ENCODE results near the gene RPS6KA5.

RPS6KA5 gene

DNA sequence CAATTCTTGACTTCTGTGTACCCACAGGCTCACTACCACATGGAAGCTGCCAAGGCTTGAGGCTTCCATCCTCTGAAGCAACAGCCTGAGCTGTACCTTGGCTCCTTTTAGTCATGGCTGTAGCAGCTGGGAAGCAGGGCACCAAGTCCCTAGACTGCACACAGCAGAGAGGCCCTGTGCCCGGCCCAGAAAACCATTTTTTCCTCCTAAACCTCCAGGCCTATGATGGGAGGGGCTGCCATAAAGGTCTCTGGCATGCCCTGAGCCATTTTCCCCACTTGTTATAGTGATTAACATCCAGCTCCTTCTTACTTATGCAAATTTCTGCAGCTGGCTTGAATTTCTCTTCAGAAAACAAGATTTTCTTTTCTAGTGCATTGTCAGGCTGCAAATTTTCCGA is 121.8 kb downstream of the RPS6KA5 start:
- DNase-seq (ENCODE audit: low read depth), result no peak

GRCh38 chr14:90936757-90937440 is 123.5 kb downstream of the RPS6KA5 start:
- DNase-seq (ENCODE audit: low read depth), result no peak

DNA sequence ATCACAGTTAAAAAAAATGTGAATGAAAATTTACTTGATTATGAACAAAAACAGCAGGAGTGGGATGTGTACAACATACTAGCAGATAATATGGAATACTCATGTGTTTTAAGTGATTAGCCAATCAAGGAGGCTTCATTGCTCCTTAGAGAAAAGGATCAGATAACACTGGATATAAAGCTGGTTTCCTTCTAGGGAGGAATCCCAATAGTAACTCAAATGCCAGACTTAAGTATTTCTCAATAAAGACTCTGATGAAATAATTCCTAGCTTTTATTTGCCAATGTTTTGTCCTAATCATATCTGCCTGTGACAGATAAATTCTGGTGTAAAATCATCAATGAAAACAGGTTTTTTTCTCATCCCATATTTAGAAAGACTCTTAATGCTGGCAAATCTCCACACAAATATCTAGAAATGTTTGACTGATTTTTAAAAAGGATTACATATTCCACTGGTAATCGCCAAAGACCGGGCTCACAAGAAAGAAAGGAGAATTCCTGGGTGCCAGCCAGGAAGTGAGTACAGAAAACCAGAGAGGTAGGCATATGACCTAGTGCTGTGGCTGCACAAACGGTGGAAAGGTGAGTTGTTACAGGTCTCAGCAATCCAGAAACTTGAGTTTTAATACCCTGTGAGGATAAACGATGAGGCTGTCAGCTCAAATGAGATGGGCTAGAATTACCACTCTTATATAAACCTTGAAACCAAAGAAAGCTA is 135.7 kb downstream of the RPS6KA5 start:
- DNase-seq (ENCODE audit: low read depth), result no peak

DNA sequence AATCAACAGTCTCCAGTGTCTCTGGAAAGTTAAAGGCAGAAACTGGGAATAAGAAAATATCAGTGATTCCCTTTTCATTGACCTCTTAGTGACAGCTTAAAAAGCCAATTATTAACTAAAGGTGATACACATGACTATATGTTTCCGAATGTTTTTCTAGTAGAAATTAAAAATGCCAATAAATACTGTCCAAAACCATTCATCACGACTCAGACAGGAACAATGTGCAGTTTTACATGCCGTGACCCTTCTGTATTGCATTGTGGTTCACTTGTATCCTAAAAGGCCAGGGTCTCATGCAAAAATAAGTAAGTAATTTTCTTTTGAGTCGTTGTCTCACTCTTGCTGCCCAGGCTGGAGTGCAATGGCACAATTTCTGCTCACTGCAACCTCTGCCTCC is 138.3 kb downstream of the RPS6KA5 start:
- no peak for DNase-seq (ENCODE audit: low read depth)

GRCh38 chr14:90911121-90911520 is 149.3 kb downstream of the RPS6KA5 start:
- DNase-seq (ENCODE audit: low read depth), result no peak

- DNase-seq (ENCODE audit: low read depth), result no peak
Observed at GRCh38 chr14:90907178-90907577, 153.3 kb downstream of the RPS6KA5 start.

DNA sequence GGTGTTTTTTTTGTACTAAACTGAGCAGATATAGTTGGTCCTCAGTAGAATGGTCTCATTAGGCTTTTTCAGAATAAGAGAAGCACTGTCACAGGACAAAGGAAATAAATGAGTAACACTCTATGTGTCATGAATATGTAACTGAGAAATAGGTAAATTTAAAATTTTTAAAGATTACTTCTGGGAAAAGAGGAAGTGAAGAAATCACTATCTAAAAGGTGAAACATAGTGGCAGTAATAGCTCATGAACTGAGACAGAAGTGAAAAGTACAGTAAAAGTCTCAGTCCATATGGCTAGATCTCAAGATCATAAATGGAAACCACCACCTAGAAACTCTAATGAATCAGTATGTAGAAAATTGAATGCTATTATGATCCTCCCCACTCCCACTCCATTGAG is 154.9 kb downstream of the RPS6KA5 start:
- DNase-seq (ENCODE audit: low read depth), result no peak

DNA sequence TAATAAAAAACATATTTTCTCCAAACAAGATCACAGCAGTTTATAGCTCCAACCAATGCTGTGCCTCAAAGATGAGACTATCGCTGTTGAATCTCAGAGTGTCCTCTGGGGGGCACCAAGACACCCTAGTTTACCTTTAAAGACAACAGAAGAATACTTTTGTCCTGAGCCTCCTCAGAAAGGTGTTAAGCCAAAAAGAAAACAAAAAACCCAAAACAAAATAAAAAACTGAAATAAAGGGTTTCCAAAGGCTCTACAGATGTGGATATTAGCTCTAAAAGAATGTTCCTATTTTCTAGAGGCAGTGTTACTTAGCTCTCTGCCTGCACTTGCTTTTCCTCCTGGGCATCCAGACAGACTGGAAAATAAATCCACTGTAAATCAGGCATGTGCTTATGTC is 157.3 kb downstream of the RPS6KA5 start:
- peak; percentile 7 for DNase-seq (ENCODE audit: low read depth)

- DNase-seq (ENCODE audit: low read depth), result no peak
Observed at GRCh38 chr14:90900476-90901083, 159.9 kb downstream of the RPS6KA5 start.

DNA sequence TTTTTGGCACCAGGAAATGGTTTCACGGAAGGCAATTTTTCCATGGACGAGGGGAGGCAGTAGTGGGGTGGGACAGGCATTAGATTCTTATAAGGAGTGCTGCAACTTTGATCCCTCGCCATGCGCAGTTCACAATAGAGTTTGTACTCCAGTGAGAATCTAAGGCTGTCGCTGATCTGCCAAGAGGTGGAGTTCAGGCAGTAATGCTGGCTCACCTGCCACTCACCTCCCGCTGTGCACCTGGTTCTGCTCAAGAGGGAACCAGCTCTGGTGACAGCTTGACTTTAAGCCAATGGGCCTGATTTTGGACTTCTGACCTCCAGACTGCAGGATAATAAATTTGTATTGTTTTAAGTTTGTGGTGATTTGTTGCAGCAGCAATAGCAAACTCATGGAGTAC is 163.4 kb downstream of the RPS6KA5 start:
- no peak for DNase-seq (ENCODE audit: low read depth)

DNA sequence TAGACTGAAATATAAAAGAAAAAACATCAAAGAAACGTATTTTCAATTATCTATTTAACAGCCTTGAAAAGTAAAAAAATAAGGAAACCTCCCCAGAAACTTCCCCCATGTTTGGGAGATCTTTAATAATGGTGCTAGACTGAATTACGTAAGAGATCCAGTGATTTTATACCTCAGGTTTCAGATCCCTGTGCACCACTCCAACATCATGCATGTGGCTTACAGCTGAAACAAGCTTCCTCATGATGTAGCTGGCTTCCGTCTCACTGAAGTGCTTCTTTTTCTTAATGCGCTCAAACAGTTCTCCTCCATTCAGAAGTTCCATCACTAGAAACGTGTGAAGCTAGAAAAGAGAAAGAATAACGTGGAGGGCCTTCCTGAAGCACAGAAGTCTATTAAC is 166.2 kb downstream of the RPS6KA5 start:
- DNase-seq (ENCODE audit: low read depth), result no peak

DNA sequence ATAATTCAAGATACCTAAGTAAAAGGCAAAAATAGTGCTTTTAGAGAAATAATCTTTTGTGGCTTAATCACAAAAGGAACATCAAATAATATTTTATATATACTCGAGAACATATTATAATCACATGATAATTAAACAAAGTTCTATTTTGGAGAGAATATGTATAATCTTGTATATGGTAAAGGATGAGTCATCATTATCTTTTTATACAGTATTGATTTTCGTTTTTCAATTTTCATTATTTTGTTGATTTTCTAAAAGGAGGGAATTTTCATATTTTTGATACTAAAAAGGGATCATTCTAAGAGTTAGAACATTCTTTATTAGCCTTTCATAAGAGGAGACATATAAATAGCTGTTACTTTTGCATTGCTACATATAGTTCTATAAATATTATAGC is 166.9 kb downstream of the RPS6KA5 start:
- no peak for DNase-seq (ENCODE audit: low read depth)

DNA sequence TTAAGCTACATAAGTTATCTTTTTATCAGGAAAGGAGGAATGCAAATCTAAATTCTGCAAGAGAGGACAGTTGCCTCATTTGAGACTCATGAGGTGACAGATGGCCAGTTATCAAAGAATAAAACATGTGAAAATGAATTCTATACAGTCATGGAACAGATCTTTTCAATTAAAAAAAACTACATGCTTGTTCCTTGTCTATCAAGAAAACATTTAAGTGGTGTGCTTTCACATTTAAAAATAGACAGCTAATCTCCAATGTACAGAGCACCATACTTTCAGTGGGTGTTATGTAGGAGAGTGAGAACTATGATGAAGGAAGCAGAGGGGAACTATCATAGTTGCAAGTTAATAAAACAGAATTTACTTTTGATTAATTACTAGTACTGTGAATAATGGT is 167.5 kb downstream of the RPS6KA5 start:
- DNase-seq (ENCODE audit: low read depth), result no peak

- no peak for DNase-seq (ENCODE audit: low read depth)
Observed at GRCh38 chr14:90891326-90891725, 169.1 kb downstream of the RPS6KA5 start.

GRCh38 chr14:90890322-90891020 is 170.0 kb downstream of the RPS6KA5 start:
- DNase-seq (ENCODE audit: low read depth), result no peak

- DNase-seq (ENCODE audit: low read depth), result no peak
Observed at GRCh38 chr14:90886297-90886815, 174.1 kb downstream of the RPS6KA5 start.

GRCh38 chr14:90883782-90884181 is 176.7 kb downstream of the RPS6KA5 start:
- no peak for DNase-seq (ENCODE audit: low read depth)

- no peak for DNase-seq (ENCODE audit: low read depth)
Observed at GRCh38 chr14:90883197-90883596, 177.2 kb downstream of the RPS6KA5 start.

- no peak for DNase-seq (ENCODE audit: low read depth)
Observed at GRCh38 chr14:90880282-90880681, 180.2 kb downstream of the RPS6KA5 start.

- DNase-seq (ENCODE audit: low read depth), result no peak
Observed at GRCh38 chr14:90874599-90874998, 185.8 kb downstream of the RPS6KA5 start.

DNA sequence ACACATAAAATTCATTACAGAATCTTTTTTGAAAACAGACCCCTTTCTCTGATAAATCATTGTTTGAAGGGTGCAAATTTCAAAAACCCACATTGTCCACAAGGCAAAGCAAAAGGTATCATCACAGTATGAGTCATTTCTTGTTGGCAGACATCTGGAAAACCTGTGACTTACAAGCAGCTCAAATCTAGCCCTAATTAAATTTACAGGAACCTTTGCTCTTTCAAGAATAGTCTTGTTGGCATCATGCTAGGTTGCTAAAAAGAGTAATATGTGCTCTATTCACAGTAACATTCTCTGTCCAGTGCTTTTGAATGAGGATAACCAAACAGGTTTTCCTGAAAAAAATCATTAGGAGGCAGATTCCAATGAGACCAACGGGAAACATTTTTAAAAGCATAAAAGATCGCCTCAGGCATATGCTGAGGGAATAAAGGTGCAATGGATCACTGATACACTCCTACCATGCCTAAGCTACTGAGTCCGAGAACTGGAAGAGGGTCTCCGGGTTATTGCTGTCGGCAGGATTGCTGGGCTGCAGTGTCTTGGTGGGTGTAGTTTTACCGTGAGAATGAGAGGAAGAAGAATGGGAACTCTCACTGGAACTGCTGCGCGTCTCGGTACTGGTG is 188.7 kb downstream of the RPS6KA5 start:
- DNase-seq (ENCODE audit: low read depth), result no peak

DNA sequence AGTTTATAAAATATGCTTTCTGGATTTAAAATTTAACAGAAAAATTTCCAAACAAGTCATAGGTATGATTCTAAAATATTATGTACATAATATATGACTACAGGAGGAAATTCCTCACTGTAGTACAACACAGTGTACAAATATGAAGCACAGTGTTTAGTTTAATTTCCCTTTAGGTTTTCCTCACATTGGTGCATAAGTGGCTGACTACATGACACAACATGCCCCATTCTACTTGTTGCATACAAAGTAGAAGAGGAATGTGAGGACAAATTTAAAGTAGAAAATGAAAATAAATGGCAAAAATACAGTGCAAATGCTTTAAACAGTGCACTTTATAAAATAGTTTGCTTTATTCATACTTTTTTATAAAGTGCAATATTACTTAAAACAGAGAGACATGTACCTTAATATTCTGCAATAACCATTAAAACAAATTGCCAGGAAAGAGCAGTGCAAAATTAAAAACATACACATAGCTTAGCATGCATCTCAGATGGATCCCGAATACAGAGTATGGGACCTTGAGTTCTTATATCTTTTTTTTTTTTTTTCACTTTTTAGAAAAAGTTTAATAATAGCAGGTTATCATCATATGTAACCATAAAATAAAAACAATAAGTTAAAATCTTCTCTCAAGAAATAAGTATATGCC is 189.4 kb downstream of the RPS6KA5 start:
- DNase-seq (ENCODE audit: low read depth), result no peak

All from T-helper 22 cell (primary cell).